HEK293T (cell line): Measurements from ENCODE around the gene NIBAN1.

Source experiments
- CTCF ChIA-PET: fragments of 350-600 bp; formaldehyde crosslinking; extraction: SDS; loops from one replicate; lab custom pipeline; 2021; ENCODE audit warnings: antibody characterized with exemption, inconsistent platforms; lab: Yijun Ruan, JAX
- POLR2A ChIA-PET: fragments of 350-600 bp; formaldehyde crosslinking; extraction: SDS; loops from one replicate; lab custom pipeline; 2020; ENCODE audit warnings: antibody characterized with exemption, inconsistent platforms; lab: Yijun Ruan, JAX
- DNase-seq: peaks from one replicate; pipeline ENCODE4 v3.0.0; 2012; ENCODE audit warnings: mixed read lengths; ENCODE audit errors: extremely low spot score
- ARNT ChIP-seq: fragments of 450-650 bp; IDR thresholded peaks from 2 replicates; pipeline ENCODE4 v1.6.1; 2017; ENCODE audit warnings: mild to moderate bottlenecking
- BHLHE40 ChIP-seq: fragments of 450-650 bp; IDR thresholded peaks from 2 replicates; pipeline ENCODE4 v1.6.1; 2016; ENCODE audit warnings: mild to moderate bottlenecking, moderate library complexity, borderline replicate concordance
- CTBP1 ChIP-seq: fragments of 450-650 bp; IDR thresholded peaks from 2 replicates; pipeline ENCODE4 v1.6.1; 2016; ENCODE audit warnings: borderline replicate concordance
- ELF4 ChIP-seq: fragments of 450-650 bp; IDR thresholded peaks from 2 replicates; pipeline ENCODE4 v1.6.1; 2017; ENCODE audit warnings: antibody characterized with exemption
- FOXA1 ChIP-seq: fragments of 450-650 bp; IDR thresholded peaks from 2 replicates; pipeline ENCODE4 v1.6.1; 2016; ENCODE audit warnings: mild to moderate bottlenecking
- FOXK2 ChIP-seq: fragments of 450-650 bp; IDR thresholded peaks from 2 replicates; pipeline ENCODE4 v1.6.1; 2016; ENCODE audit warnings: mild to moderate bottlenecking
- FOXM1 ChIP-seq: fragments of 450-650 bp; IDR thresholded peaks from 2 replicates; pipeline ENCODE4 v1.6.1; 2017; ENCODE audit warnings: mild to moderate bottlenecking, borderline replicate concordance
- HDGF ChIP-seq: fragments of 450-650 bp; IDR thresholded peaks from 2 replicates; pipeline ENCODE4 v1.6.1; 2017; ENCODE audit warnings: antibody characterized with exemption, borderline replicate concordance
- L3MBTL2 ChIP-seq: fragments of 450-650 bp; conservative IDR thresholded peaks from 2 replicates; pipeline ENCODE4 v1.6.1; 2016; ENCODE audit warnings: mild to moderate bottlenecking
- LEF1 ChIP-seq: fragments of 450-650 bp; IDR thresholded peaks from 2 replicates; pipeline ENCODE4 v1.6.1; 2017; ENCODE audit warnings: mild to moderate bottlenecking, borderline replicate concordance
- NFRKB ChIP-seq: fragments of 450-650 bp; IDR thresholded peaks from 2 replicates; pipeline ENCODE4 v1.6.1; 2016; ENCODE audit warnings: mild to moderate bottlenecking, moderate library complexity
- PKNOX1 ChIP-seq: fragments of 450-650 bp; IDR thresholded peaks from 2 replicates; pipeline ENCODE4 v1.6.1; 2016
- SP1 ChIP-seq: fragments of 450-650 bp; IDR thresholded peaks from 2 replicates; pipeline ENCODE4 v1.6.1; 2017
- SUZ12 ChIP-seq: fragments of 450-650 bp; IDR thresholded peaks from 2 replicates; pipeline ENCODE4 v1.6.1; 2016; ENCODE audit warnings: mild to moderate bottlenecking
- TARDBP ChIP-seq: fragments of 450-650 bp; IDR thresholded peaks from 2 replicates; pipeline ENCODE4 v1.6.1; 2016
- ZNF384 ChIP-seq: fragments of 450-650 bp; IDR thresholded peaks from 2 replicates; pipeline ENCODE4 v1.6.1; 2016

The NIBAN1 gene

GRCh38 chr1:184966989-184967388 is 7.3 kb downstream of the NIBAN1 start:
- ChIA-PET CTCF (no interaction called here), POLR2A (interaction anchor here (0.8 kb wide), 1 partner anchor 37 kb away, joined by 3 read pairs; no protein-coding TSS in a partner anchor)
- no peak for TF ChIP-seq FOXK2
- TF ChIP-seq NFRKB = no peak
- no peak for TF ChIP-seq LEF1
- no peak for TF ChIP-seq ARNT
- no peak for TF ChIP-seq TARDBP
- TF ChIP-seq PKNOX1 = no peak
- TF ChIP-seq CTBP1 = no peak
- no peak for TF ChIP-seq ZNF384
- no peak for TF ChIP-seq ELF4
- no peak for TF ChIP-seq L3MBTL2
- no peak for TF ChIP-seq BHLHE40
- DNase-seq = no peak

GRCh38 chr1:184965944-184966860 is 8.1 kb downstream of the NIBAN1 start:
- ChIA-PET POLR2A (interaction anchor here (1.0 kb wide), 1 partner anchor 36 kb away, joined by 3 read pairs; no protein-coding TSS in a partner anchor), CTCF (interaction anchor here (0.8 kb wide), 1 partner anchor 21 kb away, joined by 3 read pairs; no protein-coding TSS in a partner anchor)

GRCh38 chr1:184965439-184965838 is 8.9 kb downstream of the NIBAN1 start:
- POLR2A ChIA-PET = no interaction called here
- CTCF ChIA-PET = interaction anchor here (0.8 kb wide), 1 partner anchor 22 kb away, joined by 3 read pairs; no protein-coding TSS in a partner anchor
- no peak for DNase-seq
- TF ChIP-seq FOXA1 = no peak
- no peak for TF ChIP-seq FOXM1
- no peak for TF ChIP-seq ARNT
- TF ChIP-seq ELF4 = no peak
- TF ChIP-seq LEF1 = no peak
- TF ChIP-seq ZNF384 = no peak
- no peak for TF ChIP-seq TARDBP
- no peak for TF ChIP-seq SP1
- TF ChIP-seq FOXK2 = no peak
- no peak for TF ChIP-seq PKNOX1
- TF ChIP-seq NFRKB = no peak
- no peak for TF ChIP-seq L3MBTL2
- no peak for TF ChIP-seq CTBP1
- no peak for TF ChIP-seq BHLHE40

More at GRCh38 chr1:184965944-184966860, 8.1 kb downstream of the NIBAN1 start:
- TF ChIP-seq SUZ12 = no peak
- no peak for TF ChIP-seq FOXK2
- no peak for TF ChIP-seq ELF4
- TF ChIP-seq BHLHE40 = no peak
- TF ChIP-seq SP1 = no peak
- no peak for TF ChIP-seq PKNOX1
- no peak for TF ChIP-seq NFRKB
- TF ChIP-seq ARNT = no peak
- no peak for TF ChIP-seq FOXM1
- TF ChIP-seq HDGF = no peak
- TF ChIP-seq FOXA1 = no peak
- no peak for TF ChIP-seq TARDBP
- TF ChIP-seq LEF1 = no peak
- no peak for TF ChIP-seq L3MBTL2
- no peak for TF ChIP-seq CTBP1
- no peak for TF ChIP-seq ZNF384
- DNase-seq = no peak

- CTCF ChIA-PET = no interaction called here
- DNase-seq = no peak
- no peak for TF ChIP-seq HDGF
- TF ChIP-seq SP1 = no peak
- TF ChIP-seq PKNOX1 = no peak
- TF ChIP-seq FOXK2 = no peak
- TF ChIP-seq CTBP1 = no peak
- no peak for TF ChIP-seq FOXA1
- TF ChIP-seq L3MBTL2 = no peak
- TF ChIP-seq BHLHE40 = no peak
- no peak for TF ChIP-seq ZNF384
- no peak for TF ChIP-seq SUZ12
- TF ChIP-seq LEF1 = no peak
- TF ChIP-seq ELF4 = no peak
- TF ChIP-seq TARDBP = no peak
- no peak for TF ChIP-seq NFRKB
- no peak for TF ChIP-seq FOXM1
- TF ChIP-seq ARNT = no peak
- POLR2A ChIA-PET = no interaction called here
Measured at GRCh38 chr1:184959626-184960025, 14.7 kb downstream of the NIBAN1 start.
